MCF 10A (cell line): ENCODE measurements around the gene RIT1. TPM values are rescaled to one million over a fixed set of nuclear protein-coding genes. Genes with fewer than 3 reads are reported as not detected.

Experiments
- BruUV-seq: library from RNA; stranded (reverse); fragments of 400-500 nt; replicated peaks from 2 replicates; lab custom pipeline; 2021; lab: Mats Ljungman, UMichigan
- CTCF ChIA-PET: fragments of 300-600 bp; sonication (Branson Sonifier 250); formaldehyde crosslinking; extraction: SDS; loops from one replicate; lab custom pipeline; 2021; ENCODE audit warnings: antibody characterized with exemption, inconsistent platforms; lab: Yijun Ruan, JAX
- POLR2A ChIA-PET: fragments of 300-600, 350-650 bp; sonication (Branson Sonifier 250); formaldehyde crosslinking; extraction: SDS; loops from one replicate; lab custom pipeline; 2020; ENCODE audit warnings: antibody characterized with exemption, inconsistent platforms; lab: Yijun Ruan, JAX
- DNase-seq: peaks from one replicate; pipeline ENCODE4 v3.0.0-alpha.2; 2018; ENCODE audit not compliant: unreplicated experiment
- H3K27ac Mint-ChIP-seq: one replicate; pipeline ENCODE4 v1.8.0; 2022; ENCODE audit warnings: mild to moderate bottlenecking, low read depth, mixed read lengths; ENCODE audit not compliant: unreplicated experiment
- H3K27me3 Mint-ChIP-seq: one replicate; pipeline ENCODE4 v1.8.0; 2022; ENCODE audit warnings: mixed read lengths; ENCODE audit not compliant: insufficient read depth, unreplicated experiment
- H3K36me3 Mint-ChIP-seq: one replicate; pipeline ENCODE4 v1.8.0; 2022; ENCODE audit warnings: mild to moderate bottlenecking, moderate library complexity, mixed read lengths; ENCODE audit not compliant: insufficient read depth, unreplicated experiment
- H3K4me1 Mint-ChIP-seq: one replicate; pipeline ENCODE4 v1.8.0; 2022; ENCODE audit warnings: mixed read lengths; ENCODE audit not compliant: insufficient read depth, unreplicated experiment
- H3K4me3 Mint-ChIP-seq: one replicate; pipeline ENCODE4 v1.8.0; 2022; ENCODE audit warnings: mild to moderate bottlenecking, moderate library complexity, mixed read lengths; ENCODE audit not compliant: unreplicated experiment
- H3K9me3 Mint-ChIP-seq: one replicate; pipeline ENCODE4 v1.8.0; 2022; ENCODE audit warnings: mixed read lengths; ENCODE audit not compliant: unreplicated experiment
- intact Hi-C: fragments of 100-400 bp; cut with micrococcal nuclease; formaldehyde crosslinking; loops from 2 replicates; pipeline ENCODE4 v1.14.1; 2022
- total RNA-seq: library from RNA; stranded (reverse); gene quantifications from 2 replicates; pipeline ENCODE4 v1.2.3, GENCODE V29; 2022
- TF ChIP-seq, protein P1 (sequence below): fragments of 200-600 bp; IDR thresholded peaks from one replicate; pipeline ENCODE4 v1.8.0; 2022; ENCODE audit warnings: antibody characterized with exemption, mild to moderate bottlenecking; ENCODE audit not compliant: unreplicated experiment

RIT1 gene
- total RNA-seq, 1 experiment from 2014 or later: 36.2 TPM

DNA sequence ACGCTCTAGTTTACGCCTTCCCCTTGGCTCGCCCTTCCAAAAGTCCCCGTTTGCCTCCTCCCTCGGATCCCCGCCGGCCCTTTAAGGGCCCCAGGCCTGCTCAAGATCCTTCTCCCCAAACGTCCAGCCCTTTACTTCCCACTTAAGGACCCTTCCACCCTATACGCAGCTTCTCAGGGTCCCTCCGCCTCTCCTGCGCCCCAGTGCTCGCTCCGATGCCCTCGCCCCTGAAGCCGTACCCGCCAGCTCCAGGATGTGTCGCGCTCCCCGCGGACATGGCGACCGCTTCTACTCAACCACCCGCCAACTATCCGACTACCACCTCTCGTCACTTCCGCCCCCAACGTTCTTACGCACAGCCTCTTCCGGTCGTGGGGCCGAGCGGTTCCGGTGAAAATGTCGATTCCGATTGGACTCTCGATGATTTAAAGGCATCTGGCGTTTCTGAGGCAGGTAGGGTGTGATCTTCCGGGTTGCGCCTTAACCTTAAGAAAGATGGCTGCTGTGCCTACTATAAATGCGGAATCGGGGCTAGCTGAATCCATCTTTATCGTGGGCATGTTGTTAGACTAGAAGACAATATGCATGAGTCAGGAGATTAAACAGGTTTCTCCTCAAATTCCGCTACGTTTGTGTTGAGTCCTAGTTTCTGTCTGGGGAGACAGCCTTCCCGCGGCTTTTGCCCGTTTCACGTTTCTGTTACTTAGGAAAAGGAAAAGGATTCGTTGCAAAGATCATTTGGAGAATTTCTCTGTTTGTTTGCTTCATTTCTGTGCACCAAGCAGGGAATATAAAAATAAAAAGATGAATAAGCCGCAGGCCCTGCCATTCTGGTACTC is 23.2 kb upstream of the RIT1 start, which contains the start of gene KHDC4:
Gene KHDC4 (minus strand): TSS at position 317 of the 839 bp plus-strand sequence. CDS start 40 bp downstream, at position 277.
- H3K27ac Mint-ChIP-seq: no peak within 1 kb of the TSS
- ChIA-PET POLR2A (interaction anchor here (0.6 to 6.8 kb wide), 35 partner anchors 9 to 963 kb away, joined by 3 to 294 read pairs (median 6); partner anchors contain the start of genes ARHGEF2, GON4L, LAMTOR2 and LMNA), CTCF (interaction anchor here (0.6 to 4.9 kb wide), 13 partner anchors 13 to 291 kb away, joined by 3 to 55 read pairs (median 3); partner anchors contain the start of gene ARHGEF2)
- no peaks in the 10 kb centered on the region for H3K9me3 Mint-ChIP-seq
- peak; percentile 100 for DNase-seq
- no peaks in the 10 kb centered on the region for H3K36me3 Mint-ChIP-seq
- intact Hi-C loops: loop anchor here (1.0 kb wide), 1 partner anchor 49 kb away; no protein-coding TSS in a partner anchor
- TF ChIP-seq, protein P1, sequence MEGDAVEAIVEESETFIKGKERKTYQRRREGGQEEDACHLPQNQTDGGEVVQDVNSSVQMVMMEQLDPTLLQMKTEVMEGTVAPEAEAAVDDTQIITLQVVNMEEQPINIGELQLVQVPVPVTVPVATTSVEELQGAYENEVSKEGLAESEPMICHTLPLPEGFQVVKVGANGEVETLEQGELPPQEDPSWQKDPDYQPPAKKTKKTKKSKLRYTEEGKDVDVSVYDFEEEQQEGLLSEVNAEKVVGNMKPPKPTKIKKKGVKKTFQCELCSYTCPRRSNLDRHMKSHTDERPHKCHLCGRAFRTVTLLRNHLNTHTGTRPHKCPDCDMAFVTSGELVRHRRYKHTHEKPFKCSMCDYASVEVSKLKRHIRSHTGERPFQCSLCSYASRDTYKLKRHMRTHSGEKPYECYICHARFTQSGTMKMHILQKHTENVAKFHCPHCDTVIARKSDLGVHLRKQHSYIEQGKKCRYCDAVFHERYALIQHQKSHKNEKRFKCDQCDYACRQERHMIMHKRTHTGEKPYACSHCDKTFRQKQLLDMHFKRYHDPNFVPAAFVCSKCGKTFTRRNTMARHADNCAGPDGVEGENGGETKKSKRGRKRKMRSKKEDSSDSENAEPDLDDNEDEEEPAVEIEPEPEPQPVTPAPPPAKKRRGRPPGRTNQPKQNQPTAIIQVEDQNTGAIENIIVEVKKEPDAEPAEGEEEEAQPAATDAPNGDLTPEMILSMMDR: no peak
- H3K4me1 Mint-ChIP-seq: peaks cover 33% of the 10 kb centered on the region
- no peak within 1 kb of the TSS for H3K4me3 Mint-ChIP-seq
- H3K27me3 Mint-ChIP-seq: no peaks in the 10 kb centered on the region
- BruUV-seq: no TSS peak

DNA sequence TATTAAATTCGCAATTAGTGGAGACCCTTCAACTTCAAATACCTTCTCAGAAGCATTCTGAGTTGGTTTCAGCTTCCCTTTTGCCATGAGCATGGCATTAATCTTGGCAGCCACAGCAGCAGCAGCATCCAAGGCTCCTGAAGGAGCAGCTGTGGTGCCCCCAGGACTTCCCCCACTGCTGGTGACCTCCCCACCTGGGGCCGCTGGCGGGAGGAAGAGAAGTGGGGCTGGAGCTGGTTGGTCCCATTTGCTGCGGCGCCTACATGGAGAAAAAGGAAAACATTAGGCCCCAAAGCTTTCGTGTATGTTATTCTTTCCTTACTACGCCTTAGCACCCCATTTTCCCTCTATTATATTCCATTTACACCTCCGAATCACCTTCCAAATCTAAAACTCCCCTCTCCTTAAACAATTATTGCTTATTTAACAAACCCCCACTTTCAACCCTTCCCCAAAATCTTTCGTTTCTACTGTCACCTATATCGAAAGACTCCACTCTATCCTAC is 22.5 kb upstream of the RIT1 start:
- Mint-ChIP-seq H3K36me3 (no peaks in the 10 kb centered on the region), H3K27ac (no peak overlapping the region), H3K27me3 (no peaks in the 10 kb centered on the region), H3K9me3 (no peaks in the 10 kb centered on the region), H3K4me1 (peaks cover 39% of the 10 kb centered on the region), H3K4me3 (no peak overlapping the region)
- POLR2A ChIA-PET: interaction anchor here (0.7 to 6.8 kb wide), 33 partner anchors 9 to 963 kb away, joined by 3 to 294 read pairs (median 6); partner anchors contain the start of genes ARHGEF2, GON4L, LAMTOR2 and LMNA
- no peak for DNase-seq
- TF ChIP-seq, protein P1: no peak
- intact Hi-C loops: loop anchor here (1.0 kb wide), 1 partner anchor 50 kb away; no protein-coding TSS in a partner anchor
- CTCF ChIA-PET: interaction anchor here (0.6 to 4.9 kb wide), 10 partner anchors 9 to 292 kb away, joined by 3 to 55 read pairs (median 4); partner anchors contain the start of gene ARHGEF2
- BruUV-seq: no TSS peak

DNA sequence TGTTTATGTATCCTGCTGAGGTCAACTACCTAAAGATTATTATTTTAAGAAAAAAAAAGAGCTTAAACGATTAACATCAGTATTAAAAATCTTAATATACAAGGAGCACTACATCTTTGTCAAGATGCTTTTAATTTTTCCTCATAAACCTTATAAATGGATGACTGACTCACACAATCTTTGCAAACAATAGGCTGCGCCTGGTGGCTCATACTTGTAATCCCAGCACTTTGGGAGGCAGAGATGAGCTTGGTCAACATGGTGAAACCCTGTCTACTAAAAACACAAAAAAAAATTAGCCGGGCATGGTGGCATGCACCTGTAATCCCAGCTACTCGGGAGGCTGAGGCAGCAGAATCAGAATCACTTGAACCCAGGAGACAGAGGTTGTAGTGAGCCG is 21.3 kb upstream of the RIT1 start:
- BruUV-seq: no TSS peak
- TF ChIP-seq, protein P1: no peak
- Mint-ChIP-seq H3K4me1 (peaks cover 39% of the 10 kb centered on the region), H3K27ac (no peak overlapping the region), H3K4me3 (no peak overlapping the region), H3K27me3 (no peaks in the 10 kb centered on the region), H3K9me3 (no peaks in the 10 kb centered on the region), H3K36me3 (no peaks in the 10 kb centered on the region)
- intact Hi-C loops: no loop called here
- ChIA-PET CTCF (interaction anchor here (0.6 to 4.9 kb wide), 12 partner anchors 9 to 188 kb away, joined by 3 to 55 read pairs (median 4); partner anchors contain the start of gene ARHGEF2), POLR2A (interaction anchor here (0.6 to 6.8 kb wide), 24 partner anchors 8 to 659 kb away, joined by 3 to 294 read pairs (median 15); partner anchors contain the start of genes ARHGEF2, CLK2, GON4L and LAMTOR2)
- DNase-seq: peak; percentile 50
